Fibroblast of lung (primary cell): ENCODE results near the gene VAC14.

ENCODE experiments used
- CTCF ChIP-seq, 2 donors: IDR thresholded peaks in 1 of 2; conservative IDR thresholded peaks in 1 of 2; 1 replicate in 1 of 2; 2 replicates in 1 of 2; pipeline ENCODE4 v1.5.1; 2011 to 2012; ENCODE audit warnings: low read length in 2 of 2, control low read depth in 1 of 2, inconsistent platforms in 1 of 2, low read depth in 1 of 2, mild to moderate bottlenecking in 1 of 2
- EZH2 ChIP-seq: IDR thresholded peaks from 2 replicates; pipeline ENCODE4 v1.5.1; 2012; ENCODE audit warnings: low read length, control low read depth, mild to moderate bottlenecking; ENCODE audit errors: missing control alignments

GRCh38 chr16:70729292-70729691 is 71.7 kb downstream of the VAC14 start:
- TF ChIP-seq CTCF (conservative IDR thresholded peaks at IDR 0.05 in 1 of 2, IDR thresholded peaks at IDR 0.05 in 1 of 2; ENCODE audit: low read depth in 1 of 2, low read length in 2 of 2) (no peak), EZH2 (no peak)
